Measurements from ENCODE around the gene KLHDC8B.
"Not testable (repeated sequence)": the region's sequence is repeated elsewhere in the genome, so short reads cannot be mapped to it uniquely, and the experiment has no call there.

The KLHDC8B gene

GRCh38 chr3:49175530-49175929, 4.1 kb downstream of the KLHDC8B start:
- in situ Hi-C loops (cut with HindIII; ENCODE audit: low pct_ligation_motif_present, low pct_unique_long_range_greater_than_20kb, low sequenced_read_pairs): no loop called here
- no peak for DNase-seq

GRCh38 chr3:49177073-49177472, 5.7 kb downstream of the KLHDC8B start:
- in situ Hi-C loops (cut with HindIII; ENCODE audit: low pct_ligation_motif_present, low pct_unique_long_range_greater_than_20kb, low sequenced_read_pairs): no loop called here

DNA sequence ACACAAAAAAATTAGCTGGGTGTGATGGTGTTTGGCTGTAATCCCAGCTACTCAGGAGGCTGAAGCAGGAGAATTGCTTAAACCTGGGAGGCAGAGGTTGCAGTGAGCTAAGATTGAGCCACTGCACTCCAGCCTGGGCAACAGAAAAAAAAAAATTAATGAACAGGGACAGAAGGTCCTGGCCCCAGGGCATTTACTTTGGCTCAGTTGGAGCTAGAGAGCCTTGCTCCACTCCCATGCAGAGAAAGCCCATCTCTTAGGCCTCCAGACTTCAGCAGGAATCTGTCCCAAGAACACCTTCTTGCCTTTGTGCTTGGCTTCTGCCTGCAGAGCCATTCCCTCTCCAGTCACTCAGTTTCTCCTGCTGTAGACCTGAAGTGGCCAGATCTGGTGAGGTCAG, 8.7 kb downstream of the KLHDC8B start:
- DNase-seq: no peak
- in situ Hi-C loops (cut with HindIII; ENCODE audit: low pct_ligation_motif_present, low pct_unique_long_range_greater_than_20kb, low sequenced_read_pairs): no loop called here

More at GRCh38 chr3:49177073-49177472, 5.7 kb downstream of the KLHDC8B start:
- no peak for DNase-seq

DNA sequence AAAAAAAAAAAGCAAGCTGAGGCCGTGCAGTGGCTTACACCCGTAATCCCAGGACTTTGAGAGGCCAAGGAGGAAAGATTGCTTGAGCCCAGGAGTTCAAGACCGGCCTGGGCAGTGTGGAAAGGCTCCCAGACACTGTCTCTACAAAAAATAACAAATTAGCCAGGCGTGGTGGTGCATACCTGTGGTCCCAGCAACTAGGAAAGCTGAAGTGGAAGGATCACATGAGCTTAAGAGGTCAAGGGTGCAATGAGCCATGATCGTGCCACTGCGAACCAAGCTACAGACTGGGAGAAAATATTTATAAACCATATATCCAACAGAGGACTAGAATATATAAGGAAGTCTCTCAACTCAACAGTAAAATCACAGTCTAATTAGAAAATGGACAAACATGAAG, 10.0 kb downstream of the KLHDC8B start:
- in situ Hi-C loops (cut with HindIII; ENCODE audit: low pct_ligation_motif_present, low pct_unique_long_range_greater_than_20kb, low sequenced_read_pairs): no loop called here

DNA sequence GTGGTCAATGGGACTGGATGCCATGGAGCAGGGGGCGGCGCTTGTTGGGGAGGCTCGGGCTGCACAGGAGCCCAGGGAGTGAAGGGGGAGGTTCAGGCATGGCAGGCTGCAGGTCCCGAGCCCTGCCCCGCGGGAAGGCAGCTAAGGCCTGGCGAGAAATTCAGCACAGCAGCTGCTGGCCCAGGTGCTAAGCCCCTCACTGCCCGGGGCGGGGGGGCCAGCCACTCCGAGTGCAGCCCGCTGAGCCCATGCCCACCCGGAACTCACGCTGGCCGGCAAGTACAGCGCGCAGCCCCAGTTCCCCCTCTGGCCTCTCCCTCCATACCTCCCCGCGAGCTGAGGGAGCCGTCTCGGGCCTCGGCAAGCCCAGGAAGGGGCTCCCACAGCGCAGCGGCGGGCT, 11.3 kb downstream of the KLHDC8B start:
- in situ Hi-C loops (cut with HindIII; ENCODE audit: low pct_ligation_motif_present, low pct_unique_long_range_greater_than_20kb, low sequenced_read_pairs): no loop called here
- no peak for DNase-seq

More for the DNA sequence above, 10.0 kb downstream of the KLHDC8B start:
- no peak for DNase-seq

DNA sequence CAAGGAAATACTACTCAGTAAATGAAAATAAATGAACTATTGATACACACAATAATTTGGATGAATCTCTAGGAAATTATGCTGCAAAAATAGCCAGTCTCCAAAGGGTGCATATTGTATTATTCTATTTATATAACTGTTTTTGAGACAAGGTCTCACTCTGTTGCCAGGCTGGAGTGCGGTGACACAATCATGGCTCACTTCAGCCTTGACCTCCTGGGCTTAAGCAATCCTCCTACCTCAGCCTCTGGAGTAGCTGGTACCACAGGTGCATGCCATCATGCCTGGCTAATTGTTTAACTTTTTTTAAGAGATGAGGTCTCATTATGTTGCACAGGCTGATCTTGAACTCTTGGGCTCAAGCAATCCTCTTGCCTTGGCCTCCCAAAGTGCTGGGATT, 12.5 kb downstream of the KLHDC8B start:
- no peak for DNase-seq
- in situ Hi-C loops (cut with HindIII; ENCODE audit: low pct_ligation_motif_present, low pct_unique_long_range_greater_than_20kb, low sequenced_read_pairs): no loop called here

DNA sequence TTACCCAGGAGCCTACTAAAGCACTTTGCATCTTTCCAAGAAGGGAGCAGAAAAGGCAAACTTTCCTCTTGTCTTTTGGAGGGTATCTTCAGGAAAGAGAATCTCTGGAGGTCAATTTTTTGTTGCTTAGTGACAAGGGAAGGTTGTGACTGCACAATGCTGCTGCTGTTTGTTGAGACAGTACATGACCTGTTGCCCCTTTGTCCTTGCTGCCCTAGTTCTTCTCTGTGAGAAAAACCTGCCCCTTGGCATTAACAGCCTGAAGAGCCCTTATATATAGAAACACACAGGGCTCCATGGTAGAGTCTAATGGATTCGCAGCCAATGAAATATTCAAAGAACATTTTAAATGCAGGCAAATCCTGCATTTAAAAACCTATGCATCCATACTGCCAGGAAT, 20.3 kb downstream of the KLHDC8B start:
- in situ Hi-C loops (cut with HindIII; ENCODE audit: low pct_ligation_motif_present, low pct_unique_long_range_greater_than_20kb, low sequenced_read_pairs): no loop called here
- no peak for DNase-seq

GRCh38 chr3:49198161-49198560, 26.8 kb downstream of the KLHDC8B start:
- no peak for DNase-seq
- in situ Hi-C loops (cut with HindIII; ENCODE audit: low pct_ligation_motif_present, low pct_unique_long_range_greater_than_20kb, low sequenced_read_pairs): no loop called here

- DNase-seq: no peak
- in situ Hi-C loops (cut with HindIII; ENCODE audit: low pct_ligation_motif_present, low pct_unique_long_range_greater_than_20kb, low sequenced_read_pairs): no loop called here
Observed at GRCh38 chr3:49198611-49199230, 27.3 kb downstream of the KLHDC8B start.

DNA sequence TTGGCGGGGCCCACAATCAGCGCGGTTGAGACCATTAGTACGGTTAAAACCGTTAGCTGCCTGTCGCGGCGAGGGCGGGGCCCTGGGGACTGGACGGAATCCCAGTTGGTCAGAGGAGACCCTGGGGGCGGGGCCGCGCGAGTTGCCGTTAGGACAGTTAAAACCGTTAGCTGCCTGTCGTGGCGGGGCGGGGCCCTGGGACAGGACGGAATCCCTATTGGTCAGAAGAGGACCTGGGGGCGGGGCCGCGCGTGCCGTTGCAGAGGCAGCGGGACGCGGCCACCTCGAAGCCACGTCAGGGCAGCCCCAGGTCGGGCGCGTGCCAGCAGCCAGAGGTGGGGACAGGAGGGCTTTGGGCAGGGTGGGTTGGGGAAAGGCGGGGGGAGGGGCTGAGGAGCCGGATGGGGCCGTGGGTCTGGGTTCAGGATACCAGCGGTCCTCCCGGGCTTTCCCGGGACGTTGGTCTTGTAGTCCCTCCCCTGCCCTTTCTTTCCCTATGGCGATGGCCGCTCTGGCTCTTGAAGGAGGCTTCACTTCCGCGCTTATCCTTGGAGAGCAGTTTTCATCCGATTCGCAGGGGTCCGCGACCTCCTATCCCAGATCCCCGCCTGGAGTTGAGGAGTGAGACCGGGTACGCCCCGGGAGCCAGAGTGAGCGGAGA, 28.0 kb downstream of the KLHDC8B start:
- in situ Hi-C loops (cut with HindIII; ENCODE audit: low pct_ligation_motif_present, low pct_unique_long_range_greater_than_20kb, low sequenced_read_pairs): no loop called here
- DNase-seq: no peak

GRCh38 chr3:49199900-49200281, 28.5 kb downstream of the KLHDC8B start:
- DNase-seq: no peak

GRCh38 chr3:49213541-49213943, 42.1 kb downstream of the KLHDC8B start:
- in situ Hi-C loops (cut with HindIII; ENCODE audit: low pct_ligation_motif_present, low pct_unique_long_range_greater_than_20kb, low sequenced_read_pairs): no loop called here
- no peak for DNase-seq

More at GRCh38 chr3:49199900-49200281, 28.5 kb downstream of the KLHDC8B start:
- in situ Hi-C loops (cut with HindIII; ENCODE audit: low pct_ligation_motif_present, low pct_unique_long_range_greater_than_20kb, low sequenced_read_pairs): no loop called here

DNA sequence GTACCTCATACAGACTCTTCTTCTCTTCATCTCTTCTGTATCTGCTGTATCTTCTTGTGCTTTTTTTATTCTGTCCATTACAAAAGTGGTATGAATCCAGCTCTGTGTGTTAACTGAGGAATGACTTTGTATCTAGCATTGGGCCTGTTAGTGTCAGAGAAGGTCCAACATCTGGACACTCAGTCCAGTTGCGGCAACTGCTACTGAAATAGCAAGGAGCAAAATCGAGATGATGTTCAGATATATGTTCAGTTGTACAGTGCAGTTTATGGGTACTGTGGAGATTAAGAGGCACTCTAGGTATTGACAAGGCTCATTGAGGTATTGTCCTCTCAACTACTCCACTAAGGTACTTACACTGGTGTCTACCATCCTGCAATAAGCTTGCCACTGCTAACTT, 42.6 kb downstream of the KLHDC8B start:
- no peak for DNase-seq
- in situ Hi-C loops (cut with HindIII; ENCODE audit: low pct_ligation_motif_present, low pct_unique_long_range_greater_than_20kb, low sequenced_read_pairs): no loop called here

DNA sequence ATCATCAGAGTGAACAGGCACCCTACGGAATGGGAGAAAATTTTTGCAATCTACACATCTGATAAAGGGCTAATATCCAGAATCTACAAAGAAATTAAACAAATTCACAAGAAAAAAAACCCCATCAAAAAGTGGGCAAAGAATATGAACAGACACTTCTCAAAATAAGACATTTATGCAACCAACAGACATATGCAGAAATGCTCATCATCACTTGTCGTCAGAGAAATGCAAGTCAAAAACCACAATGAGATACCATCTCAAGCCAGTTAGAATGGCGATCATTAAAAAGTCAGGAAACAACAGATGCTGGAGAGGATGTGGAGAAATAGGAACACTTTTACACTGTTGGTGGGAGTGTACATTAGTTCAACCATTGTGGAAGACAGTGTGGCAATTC, 45.3 kb downstream of the KLHDC8B start:
- DNase-seq; in situ Hi-C loops (cut with HindIII; ENCODE audit: low pct_ligation_motif_present, low pct_unique_long_range_greater_than_20kb, low sequenced_read_pairs): not testable (repeated sequence)

DNA sequence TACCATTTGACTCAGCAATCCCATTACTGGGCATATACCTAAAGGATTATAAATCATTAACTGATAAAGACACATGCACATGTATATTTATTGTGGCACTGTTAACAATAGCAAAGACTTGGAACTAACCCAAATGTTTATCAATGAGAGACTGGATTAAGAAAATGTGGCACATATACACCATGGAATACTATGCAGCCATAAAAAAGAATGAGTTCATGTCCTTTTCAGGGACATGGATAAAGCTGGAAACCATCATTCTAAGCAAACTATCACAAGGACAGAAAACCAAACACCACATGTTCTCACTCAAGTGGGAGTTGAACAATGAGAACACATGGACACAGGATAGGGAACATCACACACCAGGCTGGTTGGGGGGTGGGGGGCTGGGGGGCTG, 45.7 kb downstream of the KLHDC8B start:
- in situ Hi-C loops (cut with HindIII; ENCODE audit: low pct_ligation_motif_present, low pct_unique_long_range_greater_than_20kb, low sequenced_read_pairs); DNase-seq: not testable (repeated sequence)

DNA sequence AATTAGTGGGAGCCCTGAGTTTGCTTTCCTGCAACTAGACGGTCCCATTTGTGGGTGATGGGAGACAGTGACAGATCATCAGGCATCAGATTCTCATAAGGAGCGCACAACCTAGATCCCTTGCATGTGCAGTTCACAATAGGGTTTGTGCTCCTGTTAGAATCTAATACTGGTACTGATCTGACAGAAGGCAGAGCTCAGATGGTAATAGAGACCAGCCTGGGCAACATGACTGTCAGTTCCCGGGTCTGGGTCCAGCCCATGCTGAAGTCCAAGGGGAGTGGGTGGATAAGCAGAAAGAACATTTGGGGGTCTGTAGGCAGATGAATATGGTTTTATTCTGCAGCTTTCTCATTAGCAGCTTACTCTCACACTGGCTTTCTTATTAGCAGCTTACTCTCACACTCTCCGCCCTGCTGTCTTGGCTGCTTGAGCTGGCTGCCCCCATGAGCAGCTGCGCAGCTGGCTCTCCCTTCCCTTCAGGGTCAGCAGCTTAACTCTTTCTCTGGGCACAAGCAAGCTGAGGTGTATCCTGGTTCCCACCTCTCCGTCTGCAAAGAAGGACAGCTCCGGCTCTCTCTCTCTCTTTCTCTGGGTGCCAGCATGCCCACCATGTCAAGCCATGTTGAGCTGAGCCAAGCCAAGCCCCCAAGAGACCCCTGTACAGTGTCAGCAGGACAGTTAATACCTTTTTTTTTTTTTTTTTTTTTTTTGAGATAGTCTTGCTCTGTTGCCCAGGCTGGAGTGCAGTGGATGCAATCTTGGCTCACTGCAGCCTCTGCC, 46.5 kb downstream of the KLHDC8B start:
- no peak for DNase-seq
- in situ Hi-C loops (cut with HindIII; ENCODE audit: low pct_ligation_motif_present, low pct_unique_long_range_greater_than_20kb, low sequenced_read_pairs): no loop called here

DNA sequence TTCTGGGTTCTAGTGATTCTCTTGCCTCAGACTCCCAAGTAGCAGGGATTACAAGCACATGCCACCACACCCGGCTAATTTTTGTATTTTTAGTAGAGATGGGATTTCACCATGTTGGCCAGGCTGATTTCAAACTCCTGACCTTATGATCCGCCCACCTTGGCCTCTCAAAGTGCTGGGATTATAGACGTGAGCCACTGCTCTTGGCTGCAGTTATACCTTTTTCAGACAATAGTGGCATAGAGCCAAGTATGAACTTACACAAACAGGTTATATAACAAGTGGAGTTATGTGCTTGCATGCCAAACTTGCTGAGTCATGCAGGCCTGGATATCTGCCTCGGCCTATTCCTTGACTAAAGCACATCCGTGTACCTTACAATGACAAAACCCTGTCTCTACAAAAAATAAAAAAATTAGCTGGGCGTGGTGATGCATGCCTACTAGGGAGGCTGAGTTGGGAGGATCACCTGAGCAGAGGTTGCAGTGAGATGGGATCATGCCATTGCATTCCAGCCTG, 47.1 kb downstream of the KLHDC8B start:
- in situ Hi-C loops (cut with HindIII; ENCODE audit: low pct_ligation_motif_present, low pct_unique_long_range_greater_than_20kb, low sequenced_read_pairs): not testable (repeated sequence)
- peak; percentile 60 for DNase-seq

DNA sequence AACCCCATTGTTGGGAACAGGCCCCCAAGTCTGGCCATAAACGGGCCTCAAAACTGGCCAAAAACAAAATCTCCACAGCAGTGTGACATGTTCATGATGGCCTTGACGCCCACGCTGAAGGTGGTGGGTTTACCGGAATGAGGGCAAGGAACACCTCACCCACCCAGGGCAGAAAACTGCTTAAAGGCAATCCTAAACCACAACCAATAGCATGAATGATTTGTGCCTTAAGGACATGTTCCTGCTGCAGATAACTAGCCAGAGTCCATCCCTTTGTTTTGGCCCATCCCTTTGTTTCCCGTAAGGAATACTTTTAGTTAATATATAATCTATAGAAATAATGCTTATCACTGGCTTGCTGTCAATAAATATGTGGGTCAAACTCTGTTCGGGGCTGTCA, 47.7 kb downstream of the KLHDC8B start:
- in situ Hi-C loops (cut with HindIII; ENCODE audit: low pct_ligation_motif_present, low pct_unique_long_range_greater_than_20kb, low sequenced_read_pairs): no loop called here
- DNase-seq: no peak

DNA sequence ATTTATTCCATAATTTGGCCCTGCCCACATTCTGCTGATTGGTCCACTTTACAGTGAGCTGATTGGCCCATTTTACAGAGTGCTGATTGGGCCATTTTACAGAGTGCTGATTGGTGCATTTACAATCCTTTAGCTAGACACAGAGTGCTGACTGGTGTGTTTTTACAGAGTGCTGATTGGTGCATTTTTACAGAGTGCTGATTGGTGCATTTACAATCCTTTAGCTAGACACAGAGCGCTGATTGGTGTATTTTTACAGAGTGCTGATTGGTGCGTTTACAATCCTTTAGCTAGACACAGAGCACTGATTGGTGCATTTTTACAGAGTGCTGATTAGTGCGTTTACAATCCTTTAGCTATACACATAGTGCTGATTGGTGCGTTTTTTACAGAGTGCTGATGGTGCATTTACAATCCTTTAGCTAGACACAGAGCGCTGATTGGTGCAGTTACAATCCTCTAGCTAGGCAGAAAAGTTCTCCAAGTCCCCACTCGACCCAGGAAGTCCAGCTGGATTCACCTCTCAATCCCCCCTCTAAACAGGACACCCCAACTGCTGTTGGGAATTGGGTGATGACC, 49.7 kb downstream of the KLHDC8B start:
- in situ Hi-C loops (cut with HindIII; ENCODE audit: low pct_ligation_motif_present, low pct_unique_long_range_greater_than_20kb, low sequenced_read_pairs): not testable (repeated sequence)

More for the DNA sequence above, 49.7 kb downstream of the KLHDC8B start:
- DNase-seq: not testable (repeated sequence)

All from ACHN (cell line).